ENCODE measurements around the gene SLC7A11.

SLC7A11 gene

GRCh38 chr4:138226351-138226750 is 15.8 kb downstream of the SLC7A11 start:
- no peak for DNase-seq (ENCODE audit: low read depth)
- H3K4me3 ChIP-seq (ENCODE audit: low read length), result no peak overlapping the region
- TF ChIP-seq CTCF (conservative IDR thresholded peaks at IDR 0.05; ENCODE audit: low read length), result no peak

GRCh38 chr4:138225477-138225876 is 16.7 kb downstream of the SLC7A11 start:
- H3K4me3 ChIP-seq (ENCODE audit: low read length), result no peak overlapping the region
- peak; percentile 29 for DNase-seq (ENCODE audit: low read depth)
- TF ChIP-seq CTCF (conservative IDR thresholded peaks at IDR 0.05; ENCODE audit: low read length), result no peak

GRCh38 chr4:138224614-138225013 is 17.5 kb downstream of the SLC7A11 start:
- DNase-seq (ENCODE audit: low read depth), result no peak
- TF ChIP-seq CTCF (conservative IDR thresholded peaks at IDR 0.05; ENCODE audit: low read length), result no peak
- no peak overlapping the region for H3K4me3 ChIP-seq (ENCODE audit: low read length)

- DNase-seq (ENCODE audit: low read depth), result no peak
- TF ChIP-seq CTCF (conservative IDR thresholded peaks at IDR 0.05; ENCODE audit: low read length), result no peak
- no peak overlapping the region for H3K4me3 ChIP-seq (ENCODE audit: low read length)
Measured at GRCh38 chr4:138223231-138223910, 18.8 kb downstream of the SLC7A11 start.

- H3K4me3 ChIP-seq (ENCODE audit: low read length), result no peak overlapping the region
- peak; percentile 94 for DNase-seq (ENCODE audit: low read depth)
- TF ChIP-seq CTCF (conservative IDR thresholded peaks at IDR 0.05; ENCODE audit: low read length), result peak; percentile 37
Measured at GRCh38 chr4:138222046-138222445, 20.1 kb downstream of the SLC7A11 start.

- no peak for TF ChIP-seq CTCF (conservative IDR thresholded peaks at IDR 0.05; ENCODE audit: low read length)
- DNase-seq (ENCODE audit: low read depth), result no peak
- H3K4me3 ChIP-seq (ENCODE audit: low read length), result no peak overlapping the region
Measured at GRCh38 chr4:138218976-138219375, 23.2 kb downstream of the SLC7A11 start.

GRCh38 chr4:138217567-138217966 is 24.6 kb downstream of the SLC7A11 start:
- H3K4me3 ChIP-seq (ENCODE audit: low read length), result no peak overlapping the region
- TF ChIP-seq CTCF (conservative IDR thresholded peaks at IDR 0.05; ENCODE audit: low read length), result no peak
- no peak for DNase-seq (ENCODE audit: low read depth)

Measured in AG10803 (cell line).